Memory B cell (primary cell): ENCODE results near the gene PPID.
"Not testable (repeated sequence)": the region's sequence is repeated elsewhere in the genome, so short reads cannot be mapped to it uniquely, and the experiment has no call there.

ENCODE experiments used
- ATAC-seq: fragments of 150-1000 bp; cut with Tn5 transposase; 2 replicates; pipeline ENCODE4 v1.10.0; 2021; ENCODE audit warnings: low read depth, mild to moderate bottlenecking, moderate library complexity
- DNase-seq, 2 donors: peaks; one replicate each; pipeline ENCODE4 v3.0.0; 2022; ENCODE audit warnings: low spot score in 2 of 2
- H3K27ac Mint-ChIP-seq: one replicate; pipeline ENCODE4 v1.8.0; 2022; ENCODE audit warnings: mild to moderate bottlenecking, moderate library complexity, mixed read lengths
- H3K27me3 Mint-ChIP-seq: one replicate; pipeline ENCODE4 v1.8.0; 2022; ENCODE audit warnings: mixed read lengths
- H3K36me3 Mint-ChIP-seq: one replicate; pipeline ENCODE4 v1.8.0; 2022; ENCODE audit warnings: mild to moderate bottlenecking, mixed read lengths
- H3K4me1 Mint-ChIP-seq: one replicate; pipeline ENCODE4 v1.8.0; 2022; ENCODE audit warnings: mixed read lengths
- H3K4me3 Mint-ChIP-seq: one replicate; pipeline ENCODE4 v1.8.0; 2022; ENCODE audit warnings: mild to moderate bottlenecking, moderate library complexity, mixed read lengths
- H3K9me3 Mint-ChIP-seq: one replicate; pipeline ENCODE4 v1.8.0; 2022; ENCODE audit warnings: mixed read lengths

The PPID gene

GRCh38 chr4:158722917-158723793 lies at the start of gene PPID:
PPID (minus strand) TSS chr4:158723396; CDS start chr4:158723288, 108 bp downstream.
- DNase-seq (peak; percentile 70 to 75), ATAC-seq (peak; percentile 85)
- Mint-ChIP-seq H3K9me3 (no peaks in the 10 kb centered on the region), H3K27me3 (peaks cover 5% of the 10 kb centered on the region), H3K36me3 (peaks cover 15% of the 10 kb centered on the region), H3K4me3 (peak within 1 kb of the TSS; percentile 94), H3K27ac (peak within 1 kb of the TSS; percentile 92), H3K4me1 (peaks cover 18% of the 10 kb centered on the region)

GRCh38 chr4:158771776-158772175 lies 48.6 kb upstream of the PPID start:
- no peak overlapping the region for H3K4me3 Mint-ChIP-seq
- H3K27ac Mint-ChIP-seq, result no peak overlapping the region
- H3K9me3 Mint-ChIP-seq, result no peaks in the 10 kb centered on the region
- H3K4me1 Mint-ChIP-seq, result peaks cover 4% of the 10 kb centered on the region
- DNase-seq (no peak), ATAC-seq (no peak)
- H3K27me3 Mint-ChIP-seq, result peaks cover 29% of the 10 kb centered on the region
- H3K36me3 Mint-ChIP-seq, result peaks cover 2% of the 10 kb centered on the region

- Mint-ChIP-seq H3K4me1 (peaks cover 4% of the 10 kb centered on the region), H3K36me3 (peaks cover 2% of the 10 kb centered on the region), H3K27ac (no peak overlapping the region), H3K4me3 (no peak overlapping the region), H3K27me3 (peaks cover 31% of the 10 kb centered on the region), H3K9me3 (no peaks in the 10 kb centered on the region)
- no peak for ATAC-seq
- no peak for DNase-seq
These were observed 47.5 kb upstream of the PPID start for GRCh38 chr4:158770671-158771070.

GRCh38 chr4:158769175-158769921 lies 46.2 kb upstream of the PPID start:
- Mint-ChIP-seq H3K27me3 (peaks cover 27% of the 10 kb centered on the region), H3K9me3 (no peaks in the 10 kb centered on the region), H3K4me1 (peaks cover 4% of the 10 kb centered on the region), H3K27ac (no peak overlapping the region), H3K4me3 (peak overlapping the region; percentile 90), H3K36me3 (peaks cover 2% of the 10 kb centered on the region)
- DNase-seq (peak; percentile 4 to 35), ATAC-seq (peak; percentile 24)

- ATAC-seq (peak; percentile 84), DNase-seq (peak; percentile 9 to 45)
- Mint-ChIP-seq H3K27ac (no peak within 1 kb of the TSS), H3K27me3 (peaks cover 29% of the 10 kb centered on the region), H3K9me3 (no peaks in the 10 kb centered on the region), H3K36me3 (peaks cover 2% of the 10 kb centered on the region), H3K4me3 (peak within 1 kb of the TSS; percentile 90), H3K4me1 (peaks cover 4% of the 10 kb centered on the region)
These were observed 45.5 kb upstream of the PPID start, which contains the start of gene FNIP2 for GRCh38 chr4:158768555-158769174. FNIP2 (plus strand) TSS chr4:158769026; CDS start chr4:158769213, 187 bp downstream.

- H3K36me3 Mint-ChIP-seq, result peaks cover 2% of the 10 kb centered on the region
- no peak overlapping the region for H3K27ac Mint-ChIP-seq
- ATAC-seq (no peak), DNase-seq (no peak)
- H3K27me3 Mint-ChIP-seq, result peaks cover 31% of the 10 kb centered on the region
- H3K9me3 Mint-ChIP-seq, result no peaks in the 10 kb centered on the region
- peaks cover 4% of the 10 kb centered on the region for H3K4me1 Mint-ChIP-seq
- H3K4me3 Mint-ChIP-seq, result no peak overlapping the region
These were observed 44.3 kb upstream of the PPID start for GRCh38 chr4:158767451-158767850.

GRCh38 chr4:158766434-158767044 lies 43.3 kb upstream of the PPID start:
- Mint-ChIP-seq H3K27ac (no peak overlapping the region), H3K9me3 (no peaks in the 10 kb centered on the region), H3K4me1 (peaks cover 4% of the 10 kb centered on the region), H3K27me3 (peaks cover 31% of the 10 kb centered on the region), H3K36me3 (peaks cover 2% of the 10 kb centered on the region), H3K4me3 (no peak overlapping the region)
- ATAC-seq (no peak), DNase-seq (no peak)

GRCh38 chr4:158763462-158763861 lies 40.3 kb upstream of the PPID start:
- H3K36me3 Mint-ChIP-seq, result no peaks in the 10 kb centered on the region
- H3K4me3 Mint-ChIP-seq, result no peak overlapping the region
- ATAC-seq (no peak), DNase-seq (no peak)
- no peak overlapping the region for H3K27ac Mint-ChIP-seq
- peaks cover 27% of the 10 kb centered on the region for H3K27me3 Mint-ChIP-seq
- H3K4me1 Mint-ChIP-seq, result no peaks in the 10 kb centered on the region
- H3K9me3 Mint-ChIP-seq, result no peaks in the 10 kb centered on the region

- DNase-seq, result no peak
- no peaks in the 10 kb centered on the region for H3K4me1 Mint-ChIP-seq
- H3K4me3 Mint-ChIP-seq, result no peak overlapping the region
- no peaks in the 10 kb centered on the region for H3K9me3 Mint-ChIP-seq
- no peak for ATAC-seq
- no peaks in the 10 kb centered on the region for H3K36me3 Mint-ChIP-seq
- H3K27ac Mint-ChIP-seq, result no peak overlapping the region
- peaks cover 26% of the 10 kb centered on the region for H3K27me3 Mint-ChIP-seq
These were observed 39.4 kb upstream of the PPID start for GRCh38 chr4:158762553-158762952.

GRCh38 chr4:158760866-158761265 lies 37.7 kb upstream of the PPID start:
- Mint-ChIP-seq H3K9me3 (peaks cover 7% of the 10 kb centered on the region), H3K27me3 (peaks cover 24% of the 10 kb centered on the region), H3K4me1 (no peaks in the 10 kb centered on the region), H3K36me3 (no peaks in the 10 kb centered on the region), H3K27ac (no peak overlapping the region), H3K4me3 (no peak overlapping the region)
- DNase-seq (no peak), ATAC-seq (no peak)

GRCh38 chr4:158759539-158759938 lies 36.3 kb upstream of the PPID start:
- H3K27me3 Mint-ChIP-seq, result peaks cover 26% of the 10 kb centered on the region
- DNase-seq, H3K4me3 Mint-ChIP-seq, H3K9me3 Mint-ChIP-seq, H3K4me1 Mint-ChIP-seq, H3K36me3 Mint-ChIP-seq, ATAC-seq, H3K27ac Mint-ChIP-seq: not testable (repeated sequence)

GRCh38 chr4:158758703-158759102 lies 35.5 kb upstream of the PPID start:
- DNase-seq, result no peak
- H3K27ac Mint-ChIP-seq, result no peak overlapping the region
- peaks cover 24% of the 10 kb centered on the region for H3K27me3 Mint-ChIP-seq
- no peak overlapping the region for H3K4me3 Mint-ChIP-seq
- no peak for ATAC-seq
- H3K9me3 Mint-ChIP-seq, result peaks cover 7% of the 10 kb centered on the region
- H3K36me3 Mint-ChIP-seq, result no peaks in the 10 kb centered on the region
- H3K4me1 Mint-ChIP-seq, result no peaks in the 10 kb centered on the region

- no peak for DNase-seq
- Mint-ChIP-seq H3K36me3 (no peaks in the 10 kb centered on the region), H3K4me3 (no peak overlapping the region), H3K4me1 (no peaks in the 10 kb centered on the region), H3K27me3 (peaks cover 24% of the 10 kb centered on the region), H3K27ac (no peak overlapping the region), H3K9me3 (peaks cover 7% of the 10 kb centered on the region)
- no peak for ATAC-seq
These were observed 34.9 kb upstream of the PPID start for GRCh38 chr4:158758142-158758541.
